Smooth muscle cell (in vitro differentiated cells): Measurements from ENCODE around the gene IQSEC3. TPM values are rescaled to one million over a fixed set of nuclear protein-coding genes. Genes with fewer than 3 reads are reported as not detected.

Experiments used
- DNase-seq: peaks from one replicate; lab custom pipeline; 2025; ENCODE audit not compliant: unreplicated experiment; lab: John Stamatoyannopoulos, UW
- H2AFZ ChIP-seq: fragments of 200-600 bp; sonication (generic); 2 replicates; pipeline ENCODE4 v1.6.0; 2016; ENCODE audit warnings: antibody characterized with exemption, low read depth, mild to moderate bottlenecking
- H3F3A ChIP-seq: fragments of 200-600 bp; sonication (generic); 2 replicates; pipeline ENCODE4 v1.6.0; 2017; ENCODE audit warnings: antibody characterized with exemption, low read depth
- H3K27ac ChIP-seq: fragments of 200-600 bp; sonication (generic); 2 replicates; pipeline ENCODE4 v1.5.1; 2016; ENCODE audit warnings: low read depth, mild to moderate bottlenecking
- H3K27me3 ChIP-seq: fragments of 200-600 bp; sonication (generic); 2 replicates; pipeline ENCODE4 v1.6.1; 2016; ENCODE audit warnings: low read depth, mild to moderate bottlenecking
- H3K36me3 ChIP-seq: fragments of 200-600 bp; sonication (generic); 2 replicates; pipeline ENCODE4 v1.5.1; 2016; ENCODE audit warnings: low read depth
- H3K4me1 ChIP-seq: fragments of 200-600 bp; sonication (generic); 2 replicates; pipeline ENCODE4 v1.5.1; 2016; ENCODE audit warnings: low read depth
- H3K4me2 ChIP-seq: fragments of 200-600 bp; sonication (generic); 2 replicates; pipeline ENCODE4 v1.6.0; 2016; ENCODE audit warnings: mild to moderate bottlenecking
- H3K4me3 ChIP-seq: fragments of 200-600 bp; sonication (generic); 2 replicates; pipeline ENCODE4 v1.5.1; 2016; ENCODE audit warnings: mild to moderate bottlenecking
- H3K79me2 ChIP-seq: fragments of 200-600 bp; sonication (generic); 2 replicates; pipeline ENCODE4 v1.6.0; 2016; ENCODE audit warnings: low read depth, mild to moderate bottlenecking
- H3K9ac ChIP-seq: fragments of 200-600 bp; sonication (generic); 2 replicates; pipeline ENCODE4 v1.6.0; 2016; ENCODE audit warnings: low read depth
- H3K9me3 ChIP-seq: fragments of 200-600 bp; sonication (generic); replicated peaks from 2 replicates; pipeline ENCODE4 v1.5.1; 2016; ENCODE audit warnings: low read depth
- H4K20me1 ChIP-seq: fragments of 200-600 bp; sonication (generic); 2 replicates; pipeline ENCODE4 v1.6.0; 2016; ENCODE audit warnings: low read depth
- CTCF ChIP-seq: fragments of 200-600 bp; sonication (generic); IDR thresholded peaks from 2 replicates; pipeline ENCODE4 v1.5.1; 2017; ENCODE audit warnings: borderline replicate concordance, mild to moderate bottlenecking, antibody characterized with exemption; ENCODE audit not compliant: insufficient read depth, poor library complexity, severe bottlenecking
- WGBS: methylation state at CpG from one replicate; pipeline ENCODE4 v1.1.7; 2016; ENCODE audit warnings: low lambda C conversion rate; 5-methylcytosine and 5-hydroxymethylcytosine counted together
- polyA plus RNA-seq: library from polyadenylated mRNA; unstranded; fragments of >200 nt; fragmentation: Nextera tagmentation; extraction: Ambion mirVana; gene quantifications from 2 replicates; pipeline ENCODE4 v1.2.1, GENCODE V29; 2016
- total RNA-seq: library from RNA; depleted of rRNA; stranded (reverse); fragments of >200 nt; gene quantifications from 2 replicates; pipeline ENCODE4 v1.2.3, GENCODE V29; 2014

Gene IQSEC3
- total and polyA plus RNA-seq, 2 experiments from 2014 or later, result 0.72 to 2.4 TPM

DNA sequence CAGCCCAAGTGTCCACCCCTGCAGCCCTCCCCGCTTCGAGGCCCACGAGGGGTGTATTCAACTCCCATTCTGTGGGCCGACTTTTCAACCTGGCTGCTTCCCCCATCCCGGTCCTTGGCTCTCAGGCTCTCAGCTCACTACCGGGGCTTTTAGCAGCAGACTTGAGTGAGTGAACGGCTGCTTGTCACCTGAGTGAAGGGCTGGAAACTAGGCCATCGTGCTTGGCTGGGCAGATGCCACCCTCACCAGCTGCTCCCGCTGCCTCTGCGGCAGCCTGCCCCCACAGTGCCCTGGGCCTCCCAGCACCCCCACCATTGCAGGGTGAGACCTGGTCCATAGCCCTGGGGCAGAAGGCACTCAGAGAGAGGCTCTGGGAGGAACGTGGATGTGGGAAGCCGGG is 87.5 kb downstream of the IQSEC3 start:
- Histone ChIP-seq H3K9me3 (no peaks in the 10 kb centered on the region), H3K4me3 (no peak overlapping the region), H3K9ac (no peak overlapping the region), H3K4me1 (no peaks in the 10 kb centered on the region), H3K4me2 (no peak overlapping the region), H2AFZ (no peak overlapping the region), H3K27ac (no peak overlapping the region), H4K20me1 (no peaks in the 10 kb centered on the region), H3K27me3 (no peaks in the 10 kb centered on the region), H3F3A (no peaks in the 10 kb centered on the region), H3K36me3 (no peaks in the 10 kb centered on the region), H3K79me2 (no peaks in the 10 kb centered on the region)
- no peak for DNase-seq
- WGBS, result 92% methylated on average over 11 of the region's 12 CpGs
- no peak for TF ChIP-seq CTCF

DNA sequence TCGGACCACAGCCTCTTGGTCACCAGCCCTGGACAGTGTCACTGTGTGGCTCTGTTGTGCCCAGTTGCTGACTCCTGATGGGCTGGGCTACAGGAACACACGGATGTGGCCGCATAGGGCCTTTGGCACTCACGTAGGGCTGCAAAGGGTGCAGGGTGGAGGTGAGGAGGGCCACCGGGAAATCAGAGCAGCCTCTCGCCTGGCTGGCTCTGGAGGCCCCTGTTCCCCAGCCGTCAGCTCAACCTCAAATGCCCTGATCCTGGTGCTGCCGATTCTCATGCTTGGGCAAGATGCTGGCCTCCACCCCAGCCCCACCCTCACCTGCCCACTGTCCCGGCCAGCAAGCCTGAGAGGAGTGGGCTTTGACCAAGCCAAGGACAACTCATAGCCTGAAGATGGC is 88.4 kb downstream of the IQSEC3 start:
- no peaks in the 10 kb centered on the region for H4K20me1 ChIP-seq
- no peak overlapping the region for H3K9ac ChIP-seq
- H3K79me2 ChIP-seq, result no peaks in the 10 kb centered on the region
- no peak overlapping the region for H3K4me2 ChIP-seq
- H3K4me1 ChIP-seq, result no peaks in the 10 kb centered on the region
- no peaks in the 10 kb centered on the region for H3F3A ChIP-seq
- no peak for DNase-seq
- no peak overlapping the region for H3K4me3 ChIP-seq
- H3K27me3 ChIP-seq, result no peaks in the 10 kb centered on the region
- no peaks in the 10 kb centered on the region for H3K36me3 ChIP-seq
- TF ChIP-seq CTCF, result no peak
- WGBS, result 90% methylated on average over 9 of the region's 9 CpGs
- no peak overlapping the region for H2AFZ ChIP-seq
- no peak overlapping the region for H3K27ac ChIP-seq
- no peaks in the 10 kb centered on the region for H3K9me3 ChIP-seq

DNA sequence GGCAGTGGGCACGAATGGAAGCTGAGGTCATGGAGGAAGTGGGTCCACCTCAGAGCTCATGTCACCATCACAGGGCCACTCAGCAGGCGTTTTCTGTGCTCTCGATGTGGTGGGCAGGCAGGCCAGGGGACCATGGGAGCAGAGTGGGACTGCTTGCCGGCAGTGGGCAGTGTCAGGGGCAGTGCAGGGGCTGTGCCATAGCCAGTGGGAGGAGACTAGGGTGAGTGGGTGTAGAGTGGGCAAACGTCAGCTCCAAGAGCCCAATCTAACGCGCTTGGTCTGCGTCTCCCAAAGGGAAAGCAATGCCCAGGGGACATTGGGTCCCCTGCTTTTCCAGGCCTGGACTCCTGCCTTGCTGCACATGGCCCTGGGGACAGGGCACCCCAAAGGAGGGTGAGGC is 89.1 kb downstream of the IQSEC3 start:
- no peaks in the 10 kb centered on the region for H3K4me1 ChIP-seq
- 94% methylated on average over 8 of the region's 8 CpGs for WGBS
- no peaks in the 10 kb centered on the region for H3K36me3 ChIP-seq
- no peak overlapping the region for H2AFZ ChIP-seq
- H3K9ac ChIP-seq, result no peak overlapping the region
- DNase-seq, result no peak
- no peaks in the 10 kb centered on the region for H3F3A ChIP-seq
- no peak overlapping the region for H3K27ac ChIP-seq
- no peak for TF ChIP-seq CTCF
- no peaks in the 10 kb centered on the region for H3K79me2 ChIP-seq
- no peak overlapping the region for H3K4me2 ChIP-seq
- H3K9me3 ChIP-seq, result no peaks in the 10 kb centered on the region
- H3K27me3 ChIP-seq, result no peaks in the 10 kb centered on the region
- no peak overlapping the region for H3K4me3 ChIP-seq
- H4K20me1 ChIP-seq, result no peaks in the 10 kb centered on the region

GRCh38 chr12:156945-157344 is 90.4 kb downstream of the IQSEC3 start:
- Histone ChIP-seq H3K4me3 (no peak overlapping the region), H3F3A (no peaks in the 10 kb centered on the region)
- no peak for DNase-seq

More at GRCh38 chr12:156945-157344, 90.4 kb downstream of the IQSEC3 start:
- H3K79me2 ChIP-seq, result no peaks in the 10 kb centered on the region
- no peaks in the 10 kb centered on the region for H3K4me1 ChIP-seq
- no peaks in the 10 kb centered on the region for H3K9me3 ChIP-seq
- H2AFZ ChIP-seq, result no peak overlapping the region
- 87% methylated on average over 13 of the region's 13 CpGs for WGBS
- H3K36me3 ChIP-seq, result no peaks in the 10 kb centered on the region
- no peaks in the 10 kb centered on the region for H3K27me3 ChIP-seq
- H4K20me1 ChIP-seq, result no peaks in the 10 kb centered on the region
- H3K4me2 ChIP-seq, result no peak overlapping the region
- TF ChIP-seq CTCF, result no peak
- no peak overlapping the region for H3K27ac ChIP-seq
- no peak overlapping the region for H3K9ac ChIP-seq
